Omental fat pad (tissue), 4 donors: ENCODE results near the gene SEMA6D. TPM values are rescaled to one million over a fixed set of nuclear protein-coding genes. Genes with fewer than 3 reads are reported as not detected.
"Not testable (repeated sequence)": the region's sequence is repeated elsewhere in the genome, so short reads cannot be mapped to it uniquely, and the experiment has no call there.

Source experiments
- ATAC-seq: fragments of 150-250 bp; one replicate; pipeline ENCODE4 v1.9.1; 2016; ENCODE audit warnings: mild to moderate bottlenecking, moderate library complexity; ENCODE audit not compliant: low FRiP score
- DNase-seq: peaks from one replicate; pipeline ENCODE4 v3.0.0-alpha.2; 2019; ENCODE audit warnings: low spot score
- CTCF ChIP-seq, 3 donors: fragments of 450-650 bp; IDR thresholded peaks; one replicate each; pipeline ENCODE4 v1.5.1; 2016 to 2017; ENCODE audit warnings: antibody characterized with exemption in 3 of 3, mild to moderate bottlenecking in 3 of 3, moderate library complexity in 2 of 3
- total RNA-seq, 4 donors: library from RNA; depleted of rRNA; stranded (reverse); fragments of >200 nt; gene quantifications; one replicate each; pipeline ENCODE4 v1.1.0, GENCODE V29; 2016

The SEMA6D gene
- total RNA-seq, 4 donors from 2014 or later, result 3.4 to 41.1 (median 10.4) TPM

DNA sequence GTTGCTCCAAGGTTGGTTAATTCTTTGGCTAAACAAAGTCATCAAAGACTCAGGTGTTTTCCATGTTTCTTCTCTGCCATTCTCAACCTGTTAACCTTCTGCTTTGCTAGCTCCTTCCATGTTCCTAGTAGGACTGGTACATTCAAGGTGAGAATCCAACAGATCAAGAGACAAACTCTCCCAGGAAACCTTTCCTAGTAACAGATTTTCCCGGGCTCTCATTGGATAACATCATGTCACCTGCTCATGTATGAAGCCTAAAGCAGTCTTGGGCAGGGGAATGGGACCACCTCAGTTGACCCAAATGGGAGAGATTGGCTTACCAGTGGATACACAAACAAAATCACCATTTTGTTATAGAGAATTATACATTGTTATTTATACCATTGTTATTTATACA, 14.9 kb downstream of the SEMA6D start:
- no peak for ATAC-seq
- no peak for DNase-seq
- TF ChIP-seq CTCF (IDR thresholded peaks at IDR 0.05), result no peak

GRCh38 chr15:47733085-47733484, 15.8 kb downstream of the SEMA6D start:
- no peak for ATAC-seq

GRCh38 chr15:47736143-47736786, 19.0 kb downstream of the SEMA6D start:
- DNase-seq (no peak), ATAC-seq (no peak)
- no peak for TF ChIP-seq CTCF (IDR thresholded peaks at IDR 0.05)

More at GRCh38 chr15:47733085-47733484, 15.8 kb downstream of the SEMA6D start:
- TF ChIP-seq CTCF (IDR thresholded peaks at IDR 0.05), result no peak
- no peak for DNase-seq

DNA sequence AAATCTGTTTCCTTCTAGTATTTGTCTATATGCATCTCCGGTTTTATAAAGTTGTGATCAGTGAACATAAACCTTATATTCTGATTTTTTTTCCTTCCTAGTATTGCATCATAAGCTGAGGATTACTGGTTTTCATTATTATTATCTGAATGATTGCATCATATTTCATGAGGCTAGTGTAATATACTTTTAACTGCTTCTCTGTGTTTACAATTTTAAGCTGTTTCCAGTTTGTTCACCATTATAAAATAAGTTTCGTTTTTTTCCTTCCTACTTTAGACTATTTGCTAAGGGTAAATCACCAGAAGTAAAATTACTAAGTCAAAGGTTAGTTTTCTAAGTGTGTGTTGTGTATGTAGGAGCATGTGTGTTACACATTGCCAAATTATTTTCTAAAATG, 20.2 kb downstream of the SEMA6D start:
- DNase-seq (no peak), ATAC-seq (no peak)
- no peak for TF ChIP-seq CTCF (IDR thresholded peaks at IDR 0.05)

- DNase-seq, ATAC-seq: not testable (repeated sequence)
These were observed 21.0 kb downstream of the SEMA6D start for GRCh38 chr15:47738144-47738825.

DNA sequence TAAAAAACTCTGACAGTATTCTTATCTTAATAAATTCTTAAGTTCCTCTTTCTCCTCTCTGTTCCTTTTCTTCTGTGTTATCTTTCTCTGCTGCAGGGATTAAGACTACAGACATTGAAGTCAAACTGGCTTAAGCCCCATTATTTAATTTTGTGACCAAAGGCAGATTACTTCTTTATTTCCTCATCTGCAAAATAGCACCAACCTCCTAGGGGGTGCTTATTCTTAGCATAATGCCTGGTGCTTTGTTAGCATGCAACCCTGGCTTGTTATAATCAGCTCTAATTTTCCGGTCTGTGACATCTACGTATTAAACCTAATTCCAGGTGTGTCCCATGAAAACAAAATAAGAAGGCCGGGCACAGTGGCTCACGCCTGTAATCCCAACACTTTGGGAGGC, 23.8 kb downstream of the SEMA6D start:
- DNase-seq (no peak), ATAC-seq (no peak)
- TF ChIP-seq CTCF (IDR thresholded peaks at IDR 0.05), result no peak

- DNase-seq, result no peak
- no peak for TF ChIP-seq CTCF (IDR thresholded peaks at IDR 0.05)
- no peak for ATAC-seq
These were observed 24.6 kb downstream of the SEMA6D start for GRCh38 chr15:47741907-47742306.
